Kidney tubule cell (primary cell): ENCODE measurements around the gene RBPJL.

Source experiments
- DNase-seq: peaks from one replicate; pipeline ENCODE4 v3.0.0-alpha.2; 2018; ENCODE audit warnings: low spot score

Gene RBPJL, protein sequence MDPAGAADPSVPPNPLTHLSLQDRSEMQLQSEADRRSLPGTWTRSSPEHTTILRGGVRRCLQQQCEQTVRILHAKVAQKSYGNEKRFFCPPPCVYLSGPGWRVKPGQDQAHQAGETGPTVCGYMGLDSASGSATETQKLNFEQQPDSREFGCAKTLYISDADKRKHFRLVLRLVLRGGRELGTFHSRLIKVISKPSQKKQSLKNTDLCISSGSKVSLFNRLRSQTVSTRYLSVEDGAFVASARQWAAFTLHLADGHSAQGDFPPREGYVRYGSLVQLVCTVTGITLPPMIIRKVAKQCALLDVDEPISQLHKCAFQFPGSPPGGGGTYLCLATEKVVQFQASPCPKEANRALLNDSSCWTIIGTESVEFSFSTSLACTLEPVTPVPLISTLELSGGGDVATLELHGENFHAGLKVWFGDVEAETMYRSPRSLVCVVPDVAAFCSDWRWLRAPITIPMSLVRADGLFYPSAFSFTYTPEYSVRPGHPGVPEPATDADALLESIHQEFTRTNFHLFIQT

DNA sequence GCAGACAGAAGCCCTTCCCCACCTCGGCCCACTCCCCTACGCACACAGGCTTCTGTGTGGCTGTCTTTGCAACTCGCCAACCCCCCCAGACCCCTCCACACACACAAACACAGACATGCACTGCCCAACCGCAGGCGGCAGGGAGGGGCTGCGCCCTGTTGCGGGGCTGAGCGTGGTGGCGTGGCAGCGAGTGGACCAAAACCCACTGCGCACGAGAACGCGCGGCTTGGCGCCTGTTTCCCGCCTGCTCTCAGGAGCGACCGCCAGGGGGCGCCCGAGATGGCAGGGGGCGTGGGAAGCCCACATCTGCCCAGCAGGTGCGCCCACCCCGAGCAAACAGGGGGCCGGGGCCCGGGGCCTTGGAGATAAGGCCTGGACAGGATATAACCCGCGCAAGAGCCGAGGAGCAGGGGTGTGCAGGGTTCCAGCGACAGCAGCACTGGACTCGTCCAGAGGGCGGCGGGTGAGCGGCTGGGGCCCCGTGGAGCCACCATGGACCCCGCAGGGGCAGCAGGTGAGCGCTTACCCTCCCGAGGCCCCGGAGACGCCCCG lies at the start of gene RBPJL:
RBPJL (plus strand) TSS at position 410 of the 552 bp plus-strand sequence; CDS start at position 493, 83 bp downstream.
- DNase-seq = no peak

DNA sequence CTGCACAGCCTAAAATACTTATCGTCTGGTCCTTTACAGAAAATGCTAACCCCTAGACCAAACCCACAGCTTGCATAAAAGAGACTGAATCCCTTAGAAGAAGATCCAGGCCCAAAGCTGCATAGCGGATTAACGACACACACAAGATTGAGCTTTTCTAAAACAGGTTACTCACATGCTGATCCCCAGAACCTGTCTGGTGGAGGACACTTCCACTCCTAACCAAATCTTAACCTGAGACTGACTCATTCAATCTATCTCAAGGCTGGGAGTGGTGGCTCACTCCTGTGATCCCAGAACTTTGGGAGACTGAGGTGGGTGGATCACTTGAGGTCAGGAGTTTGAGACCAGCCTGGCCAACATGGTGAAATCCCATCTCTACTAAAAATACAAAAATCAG lies 49.5 kb upstream of the RBPJL start:
- no peak for DNase-seq

DNA sequence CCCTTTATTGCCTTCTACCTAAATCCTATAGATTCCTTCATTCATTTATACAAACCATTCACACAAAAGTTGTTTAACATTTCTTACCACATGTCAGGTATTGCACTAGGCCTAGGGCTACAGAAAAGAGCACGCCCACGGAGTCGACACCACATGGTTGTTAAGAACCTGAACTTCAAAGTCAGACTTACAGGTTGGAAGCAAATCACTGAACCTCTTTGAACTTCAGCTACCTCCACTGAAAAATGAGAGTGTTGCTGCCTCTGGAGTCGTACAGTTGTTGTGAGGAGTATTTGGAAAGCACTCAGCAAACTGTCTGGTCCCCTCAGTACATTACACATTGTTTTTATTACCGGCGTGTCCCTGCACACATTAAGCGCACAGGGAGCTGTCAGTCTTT lies 48.9 kb upstream of the RBPJL start:
- DNase-seq = no peak

DNA sequence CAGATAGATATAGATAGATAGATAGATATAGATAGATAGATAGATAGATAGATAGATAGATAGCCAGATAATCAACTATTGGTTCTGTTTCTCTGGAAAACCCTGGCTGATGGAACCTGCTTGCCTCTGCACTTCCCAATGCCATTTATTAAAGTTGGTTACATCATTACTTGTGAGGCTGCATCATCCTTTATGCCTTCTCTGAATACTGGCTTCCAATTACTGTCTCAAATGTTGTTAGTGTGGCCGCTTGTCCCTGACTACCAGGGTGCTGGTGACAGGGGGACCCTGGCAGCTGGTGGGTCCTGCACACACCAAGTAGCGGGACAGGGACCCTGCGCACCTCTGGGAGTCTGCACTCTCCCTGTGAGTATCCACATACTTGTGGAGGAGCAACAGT lies 48.4 kb upstream of the RBPJL start:
- no peak for DNase-seq

DNA sequence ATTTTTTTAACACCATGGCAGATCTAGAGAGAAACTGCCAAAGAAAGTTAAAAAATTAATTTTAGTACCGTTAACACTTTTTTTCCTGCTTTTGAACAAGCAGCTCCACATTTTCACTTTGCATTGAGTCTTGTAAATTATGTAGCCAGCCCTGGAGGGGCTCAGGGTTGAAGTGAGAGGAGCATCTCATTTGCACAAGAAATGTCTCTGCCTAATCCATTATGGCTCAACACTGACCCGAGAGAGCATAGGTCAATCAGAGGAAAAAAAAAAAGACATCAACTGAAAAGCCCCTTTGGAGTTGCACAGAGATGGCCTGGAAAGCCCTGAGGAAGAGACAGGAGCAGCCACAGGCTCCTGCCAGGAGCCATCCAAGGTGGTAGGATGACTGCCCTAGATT lies 48.0 kb upstream of the RBPJL start:
- no peak for DNase-seq

DNA sequence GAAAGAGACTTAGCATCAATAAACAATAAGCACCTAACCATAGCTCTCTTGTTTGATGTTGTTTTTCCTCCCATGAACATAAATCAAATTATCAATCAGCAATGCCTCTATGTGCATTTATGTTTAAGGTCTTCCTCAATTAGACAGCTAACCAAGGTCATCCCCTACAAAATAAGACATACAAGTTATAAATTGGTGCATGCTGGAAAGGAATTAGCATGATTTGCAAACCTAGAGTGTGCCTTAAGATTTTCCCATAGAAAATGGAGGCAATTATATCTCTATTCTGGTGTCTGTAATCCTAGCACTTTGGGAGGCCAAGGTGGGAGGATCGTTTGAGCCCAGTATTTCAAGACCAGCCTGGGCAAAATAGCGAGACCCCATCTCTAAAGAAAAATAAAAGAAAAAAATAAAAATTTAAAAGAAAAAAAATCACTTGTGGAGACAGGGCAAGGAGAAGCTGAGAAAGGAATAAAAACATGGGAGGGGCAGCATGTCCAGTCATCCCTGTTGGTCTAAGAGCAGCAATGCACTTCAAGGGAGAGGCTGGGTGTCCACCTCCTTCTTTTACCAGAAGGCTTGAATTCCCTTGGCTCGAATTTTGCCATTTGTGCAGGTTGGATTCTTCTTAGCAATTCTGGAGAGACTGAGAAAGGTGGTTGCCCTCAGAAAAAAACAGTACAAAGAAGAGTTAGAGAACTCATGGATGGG lies 42.9 kb upstream of the RBPJL start:
- DNase-seq = no peak

DNA sequence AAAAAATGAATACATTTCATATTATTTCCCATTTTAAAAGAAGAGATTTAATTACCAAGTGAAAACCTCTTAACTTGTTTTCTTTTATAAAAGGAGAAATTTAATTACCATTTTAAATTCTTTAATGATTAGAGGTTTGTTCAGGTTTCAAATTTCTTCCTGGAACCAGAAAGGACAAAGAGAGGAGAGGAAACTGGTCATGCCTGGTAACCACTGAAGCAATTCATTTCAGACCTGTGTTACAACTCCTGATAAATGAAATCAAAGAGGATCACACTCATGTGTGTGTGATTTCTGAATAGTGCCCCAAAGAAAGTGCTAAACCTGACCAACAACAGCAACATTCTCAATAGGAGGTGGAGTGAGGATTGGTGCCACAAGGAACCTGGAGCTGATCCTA lies 39.7 kb upstream of the RBPJL start:
- DNase-seq = peak; percentile 60

DNA sequence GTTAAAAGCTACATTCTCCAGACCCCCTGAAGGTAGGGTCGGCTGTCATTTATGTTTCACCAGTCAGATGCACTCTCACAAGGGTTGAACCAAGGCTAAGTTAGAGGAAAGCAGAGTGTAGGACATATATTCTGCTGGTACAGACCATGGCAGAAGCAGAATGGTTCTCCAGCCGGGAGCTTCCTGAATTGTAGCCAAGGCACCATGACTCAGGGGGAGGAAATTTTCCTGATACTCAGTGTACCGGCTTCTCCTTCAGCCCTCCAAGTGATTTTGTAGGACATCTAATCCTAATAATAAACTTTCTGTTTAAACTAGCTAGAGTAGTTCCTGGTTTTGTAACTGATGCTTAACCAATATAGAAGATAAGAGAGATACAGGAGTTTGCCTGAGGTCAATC lies 38.1 kb upstream of the RBPJL start:
- peak; percentile 29 for DNase-seq

DNA sequence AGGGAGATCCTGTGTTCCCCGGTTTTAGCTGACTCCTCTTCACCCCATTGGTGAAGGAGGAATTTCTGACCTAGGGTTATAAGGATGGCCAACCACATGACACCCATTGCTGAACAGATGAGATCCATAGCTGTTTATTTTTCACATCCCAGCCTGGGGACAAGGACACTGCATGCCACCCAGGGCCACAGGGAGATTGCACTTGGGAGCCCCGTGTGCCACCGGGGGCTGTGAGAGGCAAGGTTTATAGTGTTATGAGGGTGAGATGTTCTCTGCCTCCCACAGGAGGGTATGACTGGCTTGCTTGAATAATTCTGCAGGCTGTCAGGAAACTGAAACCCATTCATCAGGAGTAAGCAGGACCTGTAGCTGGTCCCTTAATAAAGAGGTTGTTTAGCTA lies 37.6 kb upstream of the RBPJL start:
- no peak for DNase-seq

DNA sequence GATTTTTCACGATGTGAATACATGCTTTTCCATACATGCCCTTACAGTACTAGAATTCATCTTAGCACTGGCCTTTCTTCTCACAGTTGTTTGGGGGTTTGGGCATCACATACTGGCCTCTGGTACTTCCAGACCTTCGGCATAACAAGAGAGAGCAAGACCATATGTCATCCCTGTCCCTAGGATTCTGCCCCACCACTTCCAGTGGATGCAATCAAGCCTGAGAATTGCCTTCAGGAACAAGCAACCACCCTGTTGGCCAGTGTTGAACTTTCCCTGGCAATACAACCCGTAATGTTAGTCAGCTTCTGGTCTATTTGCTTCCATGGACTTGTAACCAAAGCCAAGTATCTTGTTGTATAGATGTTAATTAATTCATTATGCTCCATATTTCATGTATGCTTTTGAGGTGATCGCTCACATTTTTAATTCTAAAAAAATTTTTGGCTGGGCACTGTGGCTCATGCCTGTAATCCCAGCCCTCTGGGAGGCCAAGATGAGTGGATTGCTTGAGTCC lies 36.8 kb upstream of the RBPJL start:
- DNase-seq = no peak

DNA sequence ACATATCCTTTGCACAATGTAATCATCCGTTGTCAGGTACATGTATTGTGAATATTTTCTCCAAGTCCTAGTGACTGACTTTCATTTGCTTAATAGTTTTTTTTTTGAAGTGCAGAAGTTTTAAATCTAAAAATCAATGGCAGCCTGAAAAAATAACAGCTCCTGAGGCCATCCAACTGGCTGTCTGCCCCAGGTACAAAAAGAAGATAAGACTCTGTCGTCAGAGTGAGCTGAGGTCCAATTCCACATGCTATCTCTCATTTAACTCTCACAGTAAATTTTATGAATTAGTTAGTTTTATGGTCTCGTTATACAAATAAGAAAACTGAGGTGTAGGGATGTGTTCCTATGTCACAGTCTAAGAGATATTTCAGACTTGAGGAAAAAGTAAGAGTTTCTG lies 31.3 kb upstream of the RBPJL start:
- no peak for DNase-seq

DNA sequence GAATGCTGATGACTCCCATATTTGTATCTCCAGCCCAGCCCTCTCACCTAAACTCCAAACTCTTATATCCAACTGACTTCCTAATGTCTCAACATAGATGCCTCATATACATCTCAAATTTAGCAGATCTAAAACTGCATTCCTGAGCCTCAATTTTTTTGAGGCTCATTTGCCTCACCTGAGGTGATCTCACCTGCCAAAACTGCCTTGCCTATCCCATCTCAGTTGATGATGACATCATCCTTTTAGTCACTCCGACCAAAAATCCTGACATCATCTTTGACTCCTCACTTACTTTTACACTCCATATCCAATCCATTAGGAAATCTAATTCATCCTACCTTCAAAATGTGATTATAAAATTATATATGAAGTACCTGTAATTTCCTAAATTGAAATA lies 26.6 kb upstream of the RBPJL start:
- peak; percentile 46 for DNase-seq

DNA sequence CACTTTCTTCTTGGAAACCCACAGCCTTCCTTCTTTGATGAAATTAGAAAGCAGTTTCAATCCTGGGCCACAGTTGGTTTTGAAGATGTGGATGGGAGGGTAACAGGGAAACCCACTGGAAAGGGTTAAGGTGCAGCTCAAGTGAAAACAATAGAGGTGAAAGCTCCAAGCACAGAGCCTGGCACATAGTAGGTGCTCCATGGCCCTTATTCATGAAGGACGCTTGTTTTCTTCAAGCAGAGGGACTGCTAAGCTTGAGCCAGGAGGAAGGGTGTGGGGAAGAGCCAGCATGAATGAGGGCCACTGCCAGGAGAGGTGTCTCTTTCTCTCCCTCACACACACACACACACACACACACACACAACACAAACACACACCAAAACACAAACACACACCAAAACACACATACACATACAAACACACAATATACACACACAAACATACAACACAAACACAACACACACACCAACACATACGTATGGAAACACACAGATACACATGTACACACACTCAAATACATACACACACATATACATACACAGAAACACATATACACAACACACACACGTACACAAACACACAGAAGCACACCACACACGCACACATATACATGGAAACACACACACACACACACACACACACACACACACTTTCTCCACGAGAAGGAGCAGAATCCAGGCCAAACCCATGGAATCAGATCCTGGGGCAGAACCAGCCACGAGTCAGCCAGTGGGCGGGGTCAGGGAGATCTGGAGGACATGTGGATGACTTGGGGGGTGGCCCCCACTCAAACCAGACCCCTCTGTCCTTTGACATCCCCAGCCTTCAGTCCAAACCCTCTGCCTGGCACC lies 23.7 kb upstream of the RBPJL start:
- no peak for DNase-seq

DNA sequence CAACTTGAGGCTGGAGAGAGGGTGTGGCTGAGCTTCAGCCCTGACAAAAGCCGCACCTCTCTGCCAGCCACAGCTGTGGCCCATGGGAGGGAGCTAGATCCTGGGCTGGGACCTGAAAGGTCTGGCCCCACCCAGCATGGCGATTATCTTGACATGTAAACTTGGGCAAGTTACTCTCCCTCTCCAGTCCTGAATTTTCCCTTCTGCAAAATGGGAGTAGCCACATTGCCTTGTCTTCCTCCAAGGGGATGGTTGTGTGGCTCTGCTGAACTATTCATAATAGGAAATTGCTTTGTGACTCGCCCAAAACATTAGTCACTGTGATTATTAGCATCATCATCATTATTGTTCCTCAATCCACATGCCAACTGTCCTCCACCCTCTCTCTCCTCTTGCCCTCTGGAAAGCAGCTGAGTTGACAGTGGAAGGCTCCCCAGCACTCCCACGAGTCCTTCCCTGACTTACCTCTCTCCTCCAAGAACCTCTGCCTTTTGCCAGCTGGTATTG lies 23.0 kb upstream of the RBPJL start:
- peak; percentile 69 for DNase-seq

DNA sequence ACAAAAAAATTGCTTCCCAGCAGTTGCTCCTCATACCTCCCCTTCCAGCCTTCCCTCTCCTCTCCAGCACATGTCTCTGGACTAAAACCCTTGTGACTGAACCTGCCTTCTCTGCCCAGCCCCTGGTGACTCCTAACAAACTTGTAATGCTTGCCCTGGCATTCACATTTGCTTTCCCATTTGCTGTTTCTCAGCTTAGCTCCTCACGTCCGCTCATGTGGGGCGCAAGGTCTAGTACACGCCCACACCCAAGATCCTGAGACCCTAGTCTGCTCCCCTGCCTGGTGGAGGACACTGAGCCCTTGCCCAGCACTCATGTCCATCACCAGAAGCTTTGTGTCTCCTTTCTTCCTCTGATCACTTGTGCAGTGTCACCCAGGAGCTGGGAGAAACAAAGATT lies 18.3 kb upstream of the RBPJL start:
- no peak for DNase-seq

DNA sequence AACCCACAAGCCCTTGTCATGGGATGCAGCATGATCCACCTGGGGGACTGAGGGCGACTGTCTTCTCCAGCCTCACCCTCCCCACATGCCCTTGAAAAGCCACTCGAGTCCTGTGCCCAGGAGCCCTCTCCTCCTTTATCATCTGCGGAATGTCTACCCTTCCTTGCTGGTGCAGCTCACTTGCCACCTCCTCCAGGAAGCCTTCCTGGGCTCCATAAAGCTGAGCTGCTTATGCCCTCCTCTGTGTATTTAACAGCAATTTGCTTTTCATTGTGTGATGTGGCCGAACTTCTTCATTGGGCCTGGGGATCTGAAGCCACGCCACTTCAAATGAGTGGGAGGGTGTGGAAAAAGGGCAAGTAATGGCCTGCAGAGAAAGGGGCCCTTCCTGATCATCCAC lies 17.8 kb upstream of the RBPJL start:
- DNase-seq = no peak

DNA sequence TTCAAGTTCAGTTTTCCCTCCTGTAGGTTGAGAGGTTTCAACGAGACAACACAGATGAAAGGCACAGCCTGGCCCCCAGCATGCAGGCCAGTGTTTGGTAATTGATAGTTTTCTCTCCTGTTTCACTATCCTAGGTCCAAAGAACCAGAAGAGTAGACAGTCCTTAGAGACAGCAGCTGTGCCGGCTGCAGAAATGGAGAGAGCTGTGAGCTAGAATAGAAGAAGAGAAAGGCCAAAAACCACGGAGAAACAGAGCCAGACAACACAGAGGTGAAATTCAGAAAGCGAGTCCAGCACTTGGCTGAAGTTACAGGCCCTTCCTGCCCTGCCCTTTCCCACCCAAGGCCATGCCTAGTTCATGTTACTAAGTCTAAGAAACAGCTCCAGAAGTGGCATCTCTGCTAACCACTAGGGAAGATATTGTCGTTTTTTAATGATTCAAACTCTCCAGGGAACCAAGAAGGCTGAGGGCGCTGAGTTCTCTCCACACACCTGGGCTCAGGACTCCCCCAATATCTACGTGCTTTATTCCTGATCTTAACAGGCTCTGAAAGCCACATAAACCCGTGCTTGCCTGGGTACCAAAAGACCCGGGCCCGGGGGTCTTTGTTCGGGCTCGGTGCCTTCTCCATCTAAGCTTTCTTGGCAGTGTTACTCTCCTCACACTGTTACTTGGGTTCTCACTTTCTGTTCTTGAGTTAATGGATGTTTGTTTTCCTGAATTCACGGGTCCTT lies 16.5 kb upstream of the RBPJL start:
- no peak for DNase-seq

DNA sequence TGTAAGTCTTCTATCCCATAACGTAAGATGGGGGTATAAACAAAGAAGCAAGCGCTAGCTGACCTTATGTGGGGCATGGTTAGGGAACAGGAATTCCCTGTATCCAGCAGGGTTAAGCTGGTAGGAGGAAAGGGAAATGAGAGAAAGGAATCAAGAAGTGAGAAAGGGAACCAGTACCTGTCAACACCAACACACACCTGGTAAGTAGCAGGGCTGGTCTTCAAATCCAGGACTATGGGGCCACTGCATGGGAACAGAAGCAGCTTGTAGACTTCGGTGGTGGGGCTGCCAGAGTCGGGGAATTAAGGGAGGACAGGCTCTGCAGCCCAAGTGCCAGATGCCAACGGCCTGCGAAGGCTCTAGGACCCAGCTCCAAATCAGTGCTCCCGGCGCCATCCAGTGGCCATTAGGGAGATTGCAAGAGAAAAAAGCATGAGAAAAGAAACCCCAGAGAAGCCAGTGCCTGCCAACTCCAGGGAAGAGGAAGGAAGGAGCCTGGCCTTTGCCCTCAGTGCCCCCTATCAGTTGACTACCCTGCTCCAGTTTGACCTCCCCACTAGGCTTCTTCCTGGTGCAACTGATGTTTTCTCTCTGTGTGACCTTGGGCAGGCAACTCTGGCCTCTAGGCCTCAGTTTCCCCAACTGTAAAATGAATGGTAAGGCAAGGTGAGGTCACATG lies 15.8 kb upstream of the RBPJL start:
- DNase-seq = peak; percentile 83

DNA sequence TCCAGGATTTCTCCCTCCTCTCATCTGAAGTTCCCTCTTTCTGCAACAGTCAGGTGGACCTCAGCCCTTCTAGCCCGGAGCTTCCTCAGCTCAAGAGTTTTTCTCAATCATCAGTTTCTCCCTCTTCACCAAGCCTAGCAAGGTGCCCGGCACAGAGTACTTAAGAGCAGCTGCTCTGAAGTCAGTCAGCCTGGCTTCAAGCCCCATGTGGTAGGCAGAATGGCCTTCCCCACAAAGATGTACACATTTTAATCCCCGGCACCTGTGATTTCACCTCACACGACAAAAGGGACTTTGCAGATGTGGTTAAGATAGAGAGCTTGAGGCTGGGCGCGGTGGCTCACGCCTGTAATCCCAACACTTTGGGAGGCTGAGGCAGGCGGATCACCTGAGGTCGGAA lies 15.1 kb upstream of the RBPJL start:
- DNase-seq = no peak

DNA sequence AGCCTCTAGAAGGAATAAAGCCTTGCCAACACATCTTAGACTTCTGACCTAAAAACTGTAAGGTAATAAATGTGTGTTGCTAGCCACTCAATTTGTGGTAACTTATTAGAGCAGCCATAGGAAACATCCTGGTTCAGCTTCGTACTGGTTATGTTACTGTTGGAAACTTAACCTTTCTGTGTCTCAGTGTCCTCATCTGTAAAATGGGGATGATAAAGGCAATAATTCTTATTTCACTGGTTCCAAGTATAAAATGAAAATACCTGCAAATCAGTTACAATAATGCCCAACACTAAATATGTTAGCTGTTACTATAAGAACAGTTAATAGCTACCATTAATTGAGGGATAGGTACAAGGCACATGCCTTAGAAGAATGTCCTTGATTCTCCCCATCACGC lies 14.3 kb upstream of the RBPJL start:
- no peak for DNase-seq
